Gastrocnemius medialis (tissue), 4 donors: ENCODE measurements around the gene RFTN1.

Experiments used
- CTCF ChIP-seq, 5 experiments: fragments of 450-650 bp in 3 of 5; fragments of 200-600 bp in 2 of 5; sonication (generic) in 2 of 5; IDR thresholded peaks in 4 of 5; conservative IDR thresholded peaks in 1 of 5; 1 replicate in 4 of 5; 2 replicates in 1 of 5; pipeline ENCODE4 v1.5.1; 2016 to 2019; ENCODE audit warnings: antibody characterized with exemption in 5 of 5, mild to moderate bottlenecking in 3 of 5, moderate library complexity in 3 of 5
- POLR2A ChIP-seq, 2 donors: fragments of 450-650 bp; IDR thresholded peaks; one replicate each; pipeline ENCODE4 v1.6.1; 2017; ENCODE audit warnings: antibody characterized with exemption in 2 of 2, mild to moderate bottlenecking in 2 of 2, moderate library complexity in 2 of 2

DNA sequence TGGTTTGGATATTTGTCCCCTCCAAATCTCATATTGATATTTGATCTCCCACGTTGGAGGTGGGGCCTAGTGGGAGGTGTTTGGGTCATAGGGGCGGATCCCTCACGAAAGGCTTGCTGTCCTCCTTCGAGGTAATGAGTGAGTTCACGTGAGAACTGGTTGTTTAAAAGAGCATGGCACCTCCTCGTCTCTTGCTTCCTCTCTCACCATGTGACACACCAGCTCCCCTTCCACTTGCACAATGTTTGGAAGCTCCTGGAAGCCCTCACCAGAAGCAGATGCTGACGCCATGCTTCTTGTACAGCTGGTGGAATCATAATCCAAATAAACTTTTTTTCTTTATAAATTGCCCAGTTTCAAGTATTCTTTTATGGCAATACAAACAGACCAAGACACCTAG, 38.6 kb downstream of the RFTN1 start:
- TF ChIP-seq CTCF (IDR thresholded peaks at IDR 0.05 in 4 of 5, conservative IDR thresholded peaks at IDR 0.05 in 1 of 5) (no peak), POLR2A (IDR thresholded peaks at IDR 0.05) (no peak)
